Measurements from ENCODE around the gene PTK6.
"Not testable (repeated sequence)": the region's sequence is repeated elsewhere in the genome, so short reads cannot be mapped to it uniquely, and the experiment has no call there.

Gene PTK6

DNA sequence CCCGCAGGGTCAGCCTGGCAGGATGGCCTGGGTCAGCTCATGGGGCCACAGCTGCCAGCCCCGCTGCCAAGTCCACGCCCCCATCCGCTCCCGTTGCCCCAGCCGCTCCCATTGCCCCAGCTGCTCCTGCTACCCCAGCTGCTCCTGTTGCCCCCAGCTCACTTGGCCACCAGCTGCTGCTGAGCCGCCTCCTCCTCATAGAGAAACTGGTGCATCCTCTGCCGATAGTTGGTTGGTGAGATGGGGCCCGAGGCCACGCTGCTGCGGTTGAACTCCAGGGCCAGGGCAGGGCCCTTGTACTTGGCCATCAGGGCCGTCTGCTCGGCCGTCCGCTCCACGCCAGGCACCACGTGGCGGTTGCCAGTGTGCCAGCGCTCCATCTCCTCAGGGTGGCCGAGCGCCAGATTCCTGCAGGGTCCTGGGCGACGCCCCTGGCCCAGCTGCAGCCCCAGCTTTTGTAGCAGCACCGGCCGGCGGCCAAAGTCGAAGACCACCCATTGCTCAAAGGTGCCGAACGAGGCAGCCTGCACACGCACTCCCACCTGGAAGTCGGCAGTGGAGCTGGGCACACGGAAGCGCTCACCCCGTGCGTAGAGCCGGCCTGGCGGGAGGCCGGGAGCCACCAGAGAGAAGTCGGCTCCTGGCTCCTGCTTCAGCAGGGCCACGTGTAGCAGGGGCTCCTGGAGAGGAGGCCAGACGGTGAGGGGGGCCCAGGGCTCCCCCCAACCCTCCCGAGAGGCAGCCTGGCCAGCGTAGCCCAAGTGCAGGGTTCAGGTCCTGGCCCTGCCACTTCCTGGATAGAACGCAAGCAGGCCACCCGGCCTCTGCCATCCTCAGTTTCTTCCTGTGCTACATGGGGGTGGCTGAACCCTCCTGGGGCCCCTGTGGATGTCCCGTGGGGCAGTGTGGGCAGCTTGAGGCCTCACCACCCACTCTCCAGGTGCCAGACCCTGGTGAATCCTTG lies 32.1 kb upstream of the PTK6 start:
- DNase-seq (ENCODE audit: low spot score), result no peak

DNA sequence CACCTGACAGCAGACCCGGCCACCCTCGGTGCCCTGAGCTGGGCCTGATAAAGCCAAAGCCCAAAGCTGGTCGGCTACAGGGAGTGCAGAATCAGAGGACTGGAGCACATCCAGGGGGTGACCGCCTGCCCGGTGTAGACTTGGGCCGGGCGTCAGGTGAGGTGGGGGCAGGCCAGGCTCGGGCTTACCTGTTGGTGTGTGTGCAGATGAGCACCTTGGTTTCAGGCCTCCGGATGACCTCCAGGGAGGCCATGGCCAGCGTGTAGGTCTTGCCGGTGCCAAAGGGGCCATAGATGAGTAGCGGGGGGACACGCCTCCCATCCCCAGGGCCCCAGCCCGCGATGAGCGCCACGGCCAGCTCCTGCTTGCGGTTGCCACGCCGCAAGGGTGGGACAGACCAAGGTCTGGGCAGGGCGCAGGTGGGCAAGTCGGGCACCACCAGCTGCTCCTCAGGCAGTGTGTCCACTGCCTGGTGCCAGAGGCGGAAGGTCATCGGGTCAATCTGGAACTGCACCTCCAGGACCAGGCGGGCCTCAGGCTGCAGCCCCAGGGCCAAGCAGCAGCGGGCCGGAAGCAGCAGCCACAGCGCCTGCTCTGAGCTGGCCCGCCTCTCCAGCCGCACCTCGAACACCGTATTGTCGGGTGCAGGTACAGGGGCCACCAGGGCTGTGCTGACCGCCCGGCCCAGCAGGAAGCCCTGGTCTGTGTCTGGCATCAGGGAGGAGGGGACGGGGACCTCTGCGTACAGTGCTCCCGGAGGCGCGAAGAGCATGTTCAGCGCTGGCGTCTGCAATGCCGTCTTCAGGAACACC lies 31.2 kb upstream of the PTK6 start:
- no peak for DNase-seq (ENCODE audit: low spot score)

DNA sequence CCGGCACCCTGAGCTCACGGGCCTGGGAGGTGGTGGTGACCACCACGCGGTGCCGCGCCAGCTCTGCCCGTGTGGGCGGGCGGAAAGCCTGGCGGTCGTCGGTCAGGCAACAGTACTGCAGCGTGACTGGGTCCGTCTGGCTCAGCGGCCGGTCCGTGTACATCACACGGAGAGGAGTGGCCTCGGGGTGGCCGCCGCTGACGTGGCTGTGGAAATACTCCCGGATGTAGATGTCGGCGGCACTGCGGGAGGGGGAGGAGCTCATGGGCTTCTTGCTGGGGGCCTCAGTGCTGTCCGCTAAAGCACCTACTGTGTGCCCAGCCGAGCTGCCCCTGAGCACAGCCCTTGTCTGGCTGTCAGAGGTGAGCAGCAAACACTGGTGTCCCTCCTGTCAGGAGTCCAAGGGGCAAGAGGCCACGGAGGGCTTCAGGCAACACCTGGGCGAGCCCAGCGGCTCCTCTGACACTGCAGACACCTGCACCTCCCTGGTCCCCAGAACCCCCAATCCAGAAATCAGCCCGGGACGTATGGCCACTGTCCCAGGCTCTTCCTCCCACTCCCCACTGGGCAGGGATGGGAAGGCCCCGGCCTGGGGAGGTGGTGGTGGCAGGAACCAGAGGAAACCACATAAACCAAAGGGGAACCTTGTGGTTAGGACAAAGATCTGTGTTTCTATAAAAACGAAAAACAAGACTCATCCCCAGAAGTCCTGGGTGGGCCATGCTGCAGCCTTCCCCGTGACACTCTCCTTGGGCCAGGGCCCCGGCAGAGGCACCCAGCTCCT lies 30.4 kb upstream of the PTK6 start:
- DNase-seq (ENCODE audit: low spot score), result no peak

DNA sequence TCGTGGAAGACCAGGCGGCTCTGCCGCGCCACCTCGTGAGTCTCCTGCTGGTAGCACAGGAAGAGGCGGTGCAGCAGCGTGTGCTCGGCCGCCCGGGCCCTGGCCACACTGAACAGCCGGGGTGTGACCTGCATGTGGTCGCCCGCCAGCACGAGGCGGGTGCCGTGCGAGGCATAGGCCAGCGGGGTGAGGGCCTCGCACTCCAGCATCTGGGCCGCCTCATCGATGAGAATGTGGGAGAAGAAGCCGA lies 29.9 kb upstream of the PTK6 start:
- DNase-seq (ENCODE audit: low spot score), result no peak

DNA sequence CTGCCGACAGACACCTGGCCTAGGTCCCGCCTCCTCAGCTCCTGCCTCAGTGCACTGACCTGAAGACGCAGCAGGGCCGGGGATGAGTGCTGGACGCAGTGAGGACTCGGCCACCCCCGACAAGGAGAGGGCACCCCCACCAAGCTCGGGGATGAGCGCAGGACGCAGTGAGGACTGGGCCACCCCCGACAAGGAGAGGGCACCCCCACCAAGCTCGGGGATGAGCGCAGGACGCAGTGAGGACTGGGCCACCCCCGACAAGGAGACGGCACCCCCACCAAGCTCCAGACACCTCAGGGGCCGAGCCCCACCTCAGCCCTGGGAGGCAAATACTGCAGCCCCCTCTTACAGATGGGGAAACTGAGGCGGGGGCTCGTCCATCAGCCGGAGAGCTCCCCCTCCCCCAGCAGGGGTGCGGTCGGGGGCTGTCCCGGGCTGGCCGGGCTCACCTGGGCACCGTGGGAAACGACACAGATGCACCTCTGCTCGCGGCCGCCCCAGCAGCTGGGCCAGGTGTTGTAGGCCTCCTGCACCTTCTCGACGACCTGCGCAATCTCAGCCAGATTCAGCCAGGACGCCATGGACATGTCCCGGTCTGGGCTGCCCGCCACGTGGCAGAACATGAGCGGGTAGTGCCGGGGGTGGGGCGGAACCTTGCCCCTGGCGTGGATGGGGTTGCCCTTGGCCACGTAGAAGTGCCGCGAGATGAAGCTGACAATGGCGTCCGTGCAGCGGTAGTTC lies 29.4 kb upstream of the PTK6 start:
- no peak for DNase-seq (ENCODE audit: low spot score)

DNA sequence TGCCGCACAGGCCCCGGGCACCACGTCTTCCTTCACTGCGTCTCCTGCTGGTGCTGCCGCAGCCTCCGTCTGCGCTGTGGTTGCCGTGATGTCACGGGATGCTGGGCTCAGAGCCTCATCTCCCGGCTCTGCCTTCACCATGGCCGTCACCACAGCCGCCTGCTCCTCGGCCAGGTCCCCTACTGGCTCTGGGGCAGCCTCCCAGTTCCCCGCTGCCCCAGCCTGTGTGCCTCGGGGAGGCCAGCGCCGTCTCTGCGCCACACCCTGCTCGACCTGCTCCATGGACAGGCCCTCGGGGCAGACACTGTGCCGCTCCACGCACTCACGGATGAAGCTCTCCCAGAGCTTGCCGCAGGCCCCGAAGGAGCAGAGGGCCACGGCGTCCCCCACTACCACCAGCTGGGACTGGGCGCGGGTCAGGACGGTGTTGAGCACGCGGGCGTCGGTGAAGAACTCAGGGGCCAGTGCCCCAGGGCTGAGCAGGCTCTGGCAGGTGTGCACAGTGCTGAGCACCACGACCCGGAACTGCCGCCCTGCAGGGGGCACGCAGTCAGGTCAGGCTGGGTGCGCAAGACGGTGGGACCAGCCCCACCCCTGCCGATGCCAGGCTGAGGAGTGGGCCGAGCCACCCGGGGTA lies 28.6 kb upstream of the PTK6 start:
- no peak for DNase-seq (ENCODE audit: low spot score)

DNA sequence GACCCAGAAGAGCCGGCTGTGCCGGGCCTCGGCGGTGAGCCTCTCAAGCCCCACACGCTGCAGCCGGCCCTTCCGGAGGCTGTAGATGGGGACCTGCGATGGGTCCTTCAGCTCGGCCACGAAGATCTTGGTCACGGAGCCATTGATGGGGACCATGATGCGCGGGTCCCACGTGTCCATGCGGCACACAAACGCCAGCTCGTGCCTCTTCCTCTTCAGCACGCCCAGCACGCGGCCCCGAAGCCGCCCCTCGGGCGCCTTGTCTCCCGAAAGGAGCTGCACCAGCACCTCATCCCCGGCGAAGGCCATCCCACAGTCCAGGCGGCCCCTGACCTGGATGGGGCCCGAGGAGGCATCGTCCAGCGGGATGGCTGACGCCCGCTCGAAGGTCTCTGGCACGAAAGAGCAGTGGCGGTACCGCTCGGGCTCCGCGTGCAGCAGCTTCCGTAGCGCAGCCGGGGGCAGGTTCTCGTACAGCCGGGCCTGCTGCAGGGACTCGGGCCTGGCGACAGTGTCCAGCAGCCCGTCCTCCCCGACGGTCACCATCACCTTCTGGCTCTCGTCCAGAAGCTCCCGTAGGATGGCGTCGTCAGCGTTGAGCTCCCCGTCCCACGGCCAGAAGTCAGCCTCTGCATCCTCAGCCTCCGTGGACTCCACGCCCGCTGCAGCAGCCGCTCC lies 28.0 kb upstream of the PTK6 start:
- DNase-seq (ENCODE audit: low spot score), result no peak

DNA sequence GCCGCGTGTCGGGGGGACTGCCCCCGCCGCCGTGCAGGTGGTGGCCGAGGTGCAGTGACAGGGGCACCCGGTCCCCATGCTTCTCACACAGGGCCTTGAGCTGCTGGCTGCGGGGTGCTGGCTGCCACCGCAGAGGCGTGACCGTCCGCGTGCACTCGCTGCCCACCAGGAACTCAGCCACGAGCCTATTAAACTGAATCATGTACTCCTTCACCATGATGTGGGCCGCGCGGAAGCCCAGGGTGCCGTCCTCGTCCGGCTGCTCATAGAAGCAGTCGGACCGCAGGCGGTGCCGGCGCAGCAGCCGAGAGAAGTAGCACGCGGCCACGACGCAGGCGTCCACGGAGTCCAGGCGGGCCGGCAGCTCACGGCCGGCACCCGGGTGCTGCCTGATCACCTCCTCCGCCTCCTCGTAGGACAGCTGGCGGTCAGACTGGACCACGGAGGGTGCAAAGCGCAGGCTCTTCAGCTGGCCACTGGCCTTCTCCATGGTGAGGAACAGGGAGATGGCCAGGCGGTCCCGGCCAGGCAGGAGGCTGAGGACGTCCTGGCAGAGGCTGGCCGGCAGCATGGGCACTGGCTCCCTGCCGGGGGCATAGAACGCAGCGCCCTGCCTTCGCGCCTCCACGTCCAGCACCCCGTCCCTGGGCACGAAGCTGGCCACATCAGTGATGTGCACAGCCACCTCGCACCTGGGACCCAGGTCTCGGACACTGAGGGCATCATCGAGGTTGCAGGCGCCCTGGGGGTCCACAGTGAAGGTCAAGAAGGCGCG lies 27.0 kb upstream of the PTK6 start:
- DNase-seq (ENCODE audit: low spot score), result no peak

DNA sequence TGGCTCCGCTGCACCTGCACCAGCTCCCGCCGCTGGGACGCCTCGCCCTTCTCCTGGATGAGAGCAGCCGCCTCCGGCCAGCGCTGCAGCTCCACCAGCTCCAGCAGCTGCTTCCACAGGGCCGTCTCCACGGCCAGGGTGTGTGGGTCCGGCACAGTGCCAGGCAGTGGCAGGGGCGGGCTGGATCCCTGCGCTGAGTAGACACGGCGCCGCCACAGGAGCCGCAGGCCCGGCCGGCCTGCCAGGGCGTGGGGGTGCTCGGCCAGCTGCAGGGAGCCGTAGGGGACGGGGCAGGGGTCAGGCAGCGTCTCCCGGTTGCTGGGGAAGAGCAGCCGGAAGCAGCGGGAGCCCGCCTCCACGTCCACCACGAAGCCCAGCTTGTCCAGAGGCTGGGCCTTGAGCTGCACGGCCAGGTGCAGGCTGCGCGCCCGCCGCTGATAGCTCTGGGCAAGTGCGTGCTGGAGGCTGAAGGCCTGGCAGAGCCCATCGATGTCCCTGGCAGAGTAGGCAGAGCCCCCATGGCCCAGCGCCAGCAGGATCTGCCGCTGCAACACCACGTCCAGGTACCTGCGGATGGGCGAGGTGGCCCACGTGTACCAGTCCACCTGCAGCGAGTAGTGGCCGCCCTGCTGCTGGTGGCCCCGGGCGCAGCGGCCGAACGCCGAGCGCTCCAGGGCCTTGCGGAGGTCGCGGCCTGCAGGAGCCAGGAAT lies 26.2 kb upstream of the PTK6 start:
- DNase-seq (ENCODE audit: low spot score), result no peak

DNA sequence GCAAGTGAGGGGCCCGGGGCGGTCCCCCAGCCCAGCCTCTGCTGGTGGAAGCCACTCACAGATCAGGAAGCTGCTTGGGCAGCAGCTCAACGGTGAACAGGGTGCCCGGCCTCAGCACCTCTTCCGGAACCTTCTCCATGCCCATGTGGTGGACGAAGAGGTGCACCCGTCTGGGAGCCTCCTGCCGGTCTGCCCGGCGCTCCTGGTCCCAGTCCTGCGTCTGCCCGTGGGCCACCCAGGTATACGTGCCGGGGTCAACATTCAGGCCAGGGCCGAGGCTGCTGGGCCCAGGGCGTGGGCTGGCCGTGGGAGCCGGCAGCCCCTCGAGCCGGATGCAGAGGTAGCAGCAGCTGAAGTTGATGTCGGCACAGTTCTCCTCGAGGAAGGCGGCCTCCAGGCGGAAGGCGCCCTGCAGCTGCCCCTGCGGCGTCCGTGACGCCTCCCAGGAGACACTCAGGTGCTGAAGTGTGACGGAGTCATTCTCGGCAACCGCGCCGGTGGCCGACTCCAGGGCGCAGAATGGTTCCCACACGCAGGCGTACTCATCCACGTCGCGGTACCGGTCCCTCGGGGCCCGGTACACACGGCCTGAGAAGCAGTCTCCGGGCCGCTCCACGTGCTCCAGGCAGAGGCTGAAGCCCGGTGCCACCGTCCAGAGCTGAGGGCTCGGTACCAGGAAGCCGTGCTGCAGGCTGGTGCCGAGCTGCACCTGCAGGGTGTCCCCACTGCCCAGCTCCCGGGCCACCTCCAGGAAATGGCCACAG lies 25.5 kb upstream of the PTK6 start:
- no peak for DNase-seq (ENCODE audit: low spot score)

DNA sequence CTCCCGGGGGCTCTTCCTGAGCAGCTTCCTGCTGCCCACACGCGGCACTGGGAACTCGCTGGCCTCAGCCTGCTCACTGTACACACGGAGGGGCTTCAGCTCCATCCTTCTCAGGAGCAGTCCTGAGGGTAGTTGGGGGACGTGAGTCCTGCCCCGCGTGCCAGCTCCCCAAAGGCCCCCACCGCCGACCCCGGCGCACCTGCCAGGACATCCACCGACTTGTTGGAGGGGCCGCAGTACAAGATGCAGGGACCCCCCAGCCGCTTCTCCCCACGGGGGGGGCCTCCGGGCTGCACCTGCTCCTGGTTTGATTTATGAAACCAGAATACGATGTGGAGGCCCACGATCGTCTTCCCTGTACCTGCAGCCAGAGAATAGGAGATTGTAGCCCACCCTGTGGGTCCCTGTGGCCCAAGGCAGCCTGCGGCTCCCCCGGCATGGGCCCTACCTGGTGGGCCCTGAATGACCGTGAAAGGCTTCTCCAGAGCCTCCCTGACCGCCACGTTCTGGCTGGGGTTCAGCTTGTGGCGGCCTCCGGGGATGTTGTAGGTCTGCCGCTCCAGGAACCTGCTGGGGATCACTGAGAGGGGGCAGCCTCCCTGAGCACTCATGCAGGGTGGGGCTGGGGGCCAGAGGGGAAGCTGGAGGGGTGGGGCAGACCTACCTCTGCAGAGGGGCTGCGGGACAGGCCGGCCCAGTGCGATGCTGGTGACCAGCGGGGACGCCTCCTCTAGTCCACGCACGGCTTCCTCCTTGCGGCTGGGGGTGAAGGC lies 24.6 kb upstream of the PTK6 start:
- no peak for DNase-seq (ENCODE audit: low spot score)

DNA sequence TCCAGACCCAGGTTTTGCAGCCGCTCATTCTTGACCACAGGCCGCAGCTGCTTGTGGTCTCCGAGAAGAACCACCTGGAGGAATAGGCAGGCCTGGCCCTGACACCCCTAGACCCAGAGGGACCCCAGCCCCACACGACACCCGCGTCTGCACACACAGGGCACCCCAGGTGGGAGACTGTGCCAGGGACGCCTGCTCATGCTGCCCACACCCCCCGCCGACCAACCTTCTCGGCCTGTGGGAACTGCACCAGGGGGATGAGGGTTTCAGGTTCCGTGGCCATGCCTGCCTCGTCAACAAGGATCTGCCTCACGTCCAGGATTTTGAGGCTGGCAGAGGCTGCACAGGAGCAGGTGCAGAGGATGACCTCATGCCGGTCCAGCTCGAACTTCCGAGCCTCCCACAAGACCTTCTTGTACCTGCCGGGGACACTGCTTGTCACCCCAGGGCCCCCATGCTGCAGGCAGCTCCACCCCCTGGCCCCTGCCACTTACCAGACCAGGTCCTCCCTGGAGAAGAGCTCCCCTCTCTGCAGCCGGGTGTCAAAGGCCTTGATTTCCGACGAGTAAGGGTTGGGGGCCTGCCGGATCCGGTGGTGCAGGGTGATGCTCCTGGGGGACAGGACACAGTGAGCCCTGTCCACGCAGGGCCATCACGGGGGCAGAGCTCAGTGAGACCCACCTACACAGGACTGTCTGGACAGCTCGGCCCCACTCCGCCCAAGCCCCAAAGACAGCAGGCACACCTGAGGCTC lies 23.9 kb upstream of the PTK6 start:
- DNase-seq (ENCODE audit: low spot score), result no peak

DNA sequence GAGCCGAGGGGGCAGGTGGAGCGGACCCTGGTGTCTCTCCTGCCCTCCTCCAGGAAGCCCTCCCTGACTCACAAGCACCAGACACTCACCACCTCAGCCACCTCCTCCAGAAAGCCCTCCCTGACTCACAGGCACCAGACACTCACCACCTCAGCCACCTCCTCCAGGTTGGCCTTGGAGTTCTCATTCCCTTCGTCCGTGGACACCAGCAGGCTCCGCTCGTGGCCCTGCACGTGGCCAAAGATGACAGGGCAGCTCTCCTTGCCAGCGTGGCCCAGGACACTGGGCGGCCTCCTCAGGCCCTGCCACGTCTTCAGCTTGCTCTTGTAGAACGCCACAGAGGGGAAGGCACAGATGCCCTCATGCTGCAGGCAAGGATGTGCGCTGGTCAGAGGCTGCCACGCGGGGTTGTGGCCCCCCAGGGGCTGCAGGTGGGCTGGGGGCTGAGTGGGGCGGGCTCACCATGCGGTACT lies 23.2 kb upstream of the PTK6 start:
- DNase-seq (ENCODE audit: low spot score), result no peak

DNA sequence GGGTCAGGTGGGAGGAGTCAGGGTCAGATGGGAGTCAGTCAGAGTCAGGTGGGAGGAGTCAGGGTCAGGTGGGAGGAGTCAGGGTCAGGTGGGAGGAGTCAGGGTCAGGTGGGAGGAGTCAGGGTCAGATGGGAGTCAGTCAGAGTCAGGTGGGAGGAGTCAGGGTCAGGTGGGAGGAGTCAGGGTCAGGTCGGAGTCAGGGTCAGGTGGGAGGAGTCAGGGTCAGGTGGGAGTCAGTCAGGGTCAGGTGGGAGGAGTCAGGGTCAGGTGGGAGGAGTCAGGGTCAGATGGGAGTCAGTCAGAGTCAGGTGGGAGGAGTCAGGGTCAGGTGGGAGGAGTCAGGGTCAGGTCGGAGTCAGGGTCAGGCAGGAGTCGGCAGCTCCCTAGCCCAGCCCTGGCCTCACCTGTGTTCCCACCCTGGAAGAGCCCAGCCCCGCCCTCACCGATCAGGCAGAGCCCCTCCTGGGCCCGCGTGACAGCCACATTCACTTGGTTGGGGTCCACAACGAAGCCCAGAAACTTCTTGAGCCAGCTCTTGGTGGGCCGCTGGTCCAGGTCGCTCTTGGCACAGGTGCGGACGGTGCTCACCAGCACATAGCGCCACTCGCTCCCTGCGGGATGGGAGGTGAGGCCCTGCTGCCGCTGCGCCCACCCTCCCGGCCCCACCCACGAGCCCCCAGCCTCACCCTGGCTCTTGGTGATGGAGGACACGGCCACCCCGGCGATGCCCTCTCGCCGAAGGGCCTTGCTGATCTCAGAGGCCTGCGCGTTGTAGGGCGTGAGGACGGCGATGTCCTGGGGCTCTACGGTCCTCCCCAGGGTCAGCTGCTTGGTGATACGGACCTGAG lies 22.5 kb upstream of the PTK6 start:
- DNase-seq (ENCODE audit: low spot score), result not testable (repeated sequence)

DNA sequence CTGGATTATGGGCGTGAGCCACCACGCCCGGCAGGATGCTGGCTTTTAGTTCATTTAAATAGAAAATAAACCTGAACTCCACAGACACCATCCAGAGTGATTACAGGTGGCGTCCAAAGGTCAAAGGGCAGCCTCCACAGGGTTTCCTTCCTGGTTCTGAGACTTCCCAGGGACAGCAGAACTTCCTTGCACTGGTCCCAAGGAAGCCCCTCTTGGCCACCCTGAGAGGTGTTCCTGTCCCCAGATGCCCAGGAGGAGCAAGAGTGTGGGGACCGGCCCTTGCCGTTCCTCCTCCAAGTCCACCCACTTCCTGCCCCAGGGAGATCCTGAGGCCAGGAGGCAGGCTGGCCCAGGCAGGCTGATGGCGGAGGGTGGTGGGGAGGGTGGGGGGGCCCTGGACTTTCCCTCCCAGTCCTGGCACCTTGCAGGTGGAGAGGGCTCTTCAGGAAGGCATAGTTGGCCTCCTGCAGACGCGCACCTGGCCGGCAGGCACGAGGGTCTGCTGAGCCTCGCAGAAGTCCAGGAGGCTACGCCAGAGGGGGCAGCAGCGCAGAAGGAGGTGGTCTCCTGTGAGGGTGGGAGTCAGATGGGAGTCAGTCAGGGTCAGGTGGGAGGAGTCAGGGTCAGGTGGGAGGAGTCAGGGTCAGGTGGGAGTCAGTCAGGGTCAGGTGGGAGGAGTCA lies 21.8 kb upstream of the PTK6 start:
- DNase-seq (ENCODE audit: low spot score), result no peak

Data from kidney tubule cell (primary cell).